Measurements from ENCODE around the gene ZBTB46.
"Not testable (repeated sequence)": the region's sequence is repeated elsewhere in the genome, so short reads cannot be mapped to it uniquely, and the experiment has no call there.

Gene ZBTB46

GRCh38 chr20:63736893-63737694 lies 94.0 kb downstream of the ZBTB46 start:
- DNase-seq (ENCODE audit: low read depth in 1 of 2, low spot score in 1 of 2) = no peak

- no peak for DNase-seq (ENCODE audit: low read depth in 1 of 2, low spot score in 1 of 2)
Measured at GRCh38 chr20:63735859-63736718, 95.0 kb downstream of the ZBTB46 start, which contains the start of gene LIME1. Gene LIME1, plus strand, starts transcription at chr20:63736664. Its CDS starts 886 bp downstream, at chr20:63737550.

DNA sequence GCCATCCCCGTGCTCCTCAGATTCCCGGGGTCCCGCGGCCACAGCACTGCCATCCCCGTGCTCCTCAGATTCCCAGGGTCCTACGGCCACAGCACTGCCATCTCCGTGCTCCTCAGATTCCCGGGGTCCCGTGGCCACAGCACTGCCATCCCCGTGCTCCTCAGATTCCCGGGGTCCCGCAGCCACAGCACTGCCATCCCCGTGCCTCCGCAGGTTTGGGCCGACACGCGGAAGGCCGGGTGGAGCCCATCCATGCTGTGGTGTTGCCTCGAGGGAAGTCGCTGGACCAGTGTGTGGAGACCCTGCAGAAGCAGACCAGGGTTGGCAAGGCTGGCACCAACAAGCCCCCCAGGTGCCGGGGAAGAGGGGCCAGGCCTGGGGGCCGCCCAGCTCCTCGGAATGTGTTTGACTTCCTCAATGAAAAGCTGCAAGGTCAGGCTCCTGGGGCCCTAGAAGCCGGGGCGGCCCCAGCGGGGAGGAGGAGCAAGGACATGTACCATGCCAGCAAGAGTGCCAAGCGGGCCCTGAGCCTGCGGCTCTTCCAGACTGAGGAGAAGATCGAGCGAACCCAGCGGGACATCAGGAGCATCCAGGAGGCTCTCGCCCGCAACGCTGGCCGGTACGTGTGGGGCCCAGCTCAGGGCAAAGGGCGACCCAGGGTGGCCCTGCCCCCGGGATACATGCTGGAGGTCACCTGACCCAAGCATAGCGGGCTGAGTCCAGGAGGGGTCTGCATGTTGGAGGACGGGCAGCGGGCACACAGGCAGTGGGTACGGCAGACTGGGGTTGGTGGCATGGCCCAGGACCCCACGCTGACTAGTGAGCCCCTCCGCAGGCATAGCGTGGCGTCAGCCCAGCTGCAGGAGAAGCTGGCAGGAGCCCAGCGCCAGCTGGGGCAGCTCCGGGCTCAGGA lies 95.9 kb downstream of the ZBTB46 start:
- no peak for DNase-seq (ENCODE audit: low read depth in 1 of 2, low spot score in 1 of 2)

DNA sequence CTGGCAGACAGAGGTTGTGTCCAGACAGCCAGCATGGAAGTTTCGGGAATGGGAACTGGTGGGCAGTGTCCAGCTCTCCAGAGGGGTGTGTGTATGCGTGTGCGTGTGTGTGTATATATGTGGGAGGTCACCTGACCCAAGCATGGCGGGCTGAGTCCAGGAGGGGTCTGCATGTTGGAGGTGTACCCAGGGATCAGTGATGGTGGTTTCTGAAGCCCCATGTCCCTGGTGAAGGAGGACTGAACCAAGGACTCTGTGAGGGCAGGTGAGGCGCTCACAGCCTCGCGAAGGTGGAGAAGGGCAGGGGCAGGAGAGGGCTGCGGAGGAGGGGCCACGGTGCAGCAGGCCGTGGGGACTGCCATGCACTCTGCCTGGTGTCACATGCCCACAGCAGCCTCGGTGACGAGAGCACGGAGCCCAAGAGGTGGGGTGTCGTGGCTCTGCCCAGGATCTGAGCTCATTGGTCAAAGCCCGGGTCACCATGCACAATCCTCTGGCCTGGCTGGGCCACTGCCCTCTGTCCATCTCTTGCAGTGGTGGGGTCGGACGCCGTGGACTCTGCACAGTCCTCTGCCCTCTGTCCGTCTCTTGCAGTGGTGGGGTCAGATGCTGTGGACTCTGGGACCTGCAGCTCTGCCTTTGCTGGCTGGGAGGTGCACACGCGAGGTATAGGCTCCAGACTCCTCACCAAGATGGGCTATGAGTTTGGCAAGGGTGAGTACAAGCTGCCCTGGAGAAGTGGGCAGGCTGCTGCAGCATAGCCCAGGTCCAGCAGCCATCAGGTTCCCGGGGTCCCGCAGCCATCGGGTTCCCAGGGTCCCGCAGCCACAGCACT lies 96.7 kb downstream of the ZBTB46 start:
- DNase-seq (ENCODE audit: low read depth in 1 of 2, low spot score in 1 of 2) = no peak

DNA sequence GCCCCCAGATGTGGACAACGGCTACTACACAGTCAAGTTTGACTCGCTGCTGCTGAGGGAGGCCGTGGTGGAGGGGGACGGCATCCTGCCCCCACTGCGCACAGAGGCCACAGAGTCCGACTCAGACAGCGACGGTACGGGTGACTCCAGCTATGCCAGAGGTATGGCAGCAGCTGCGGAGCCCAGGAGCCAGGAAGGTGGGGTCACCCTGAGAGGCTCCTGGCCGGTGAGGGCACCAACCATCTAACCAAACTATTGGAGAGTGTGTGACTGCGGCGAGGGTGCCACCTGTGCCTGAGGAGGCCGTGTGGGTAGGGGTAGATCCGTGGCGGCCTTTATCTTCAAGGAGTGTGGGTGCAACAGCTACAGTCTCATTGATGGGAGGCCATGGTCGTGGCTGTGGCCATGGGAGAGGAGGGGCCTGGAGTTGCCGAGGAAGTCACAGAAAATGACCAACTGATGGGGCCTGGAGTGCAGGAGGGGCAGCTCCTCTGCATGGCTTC lies 97.4 kb downstream of the ZBTB46 start:
- no peak for DNase-seq (ENCODE audit: low read depth in 1 of 2, low spot score in 1 of 2)

DNA sequence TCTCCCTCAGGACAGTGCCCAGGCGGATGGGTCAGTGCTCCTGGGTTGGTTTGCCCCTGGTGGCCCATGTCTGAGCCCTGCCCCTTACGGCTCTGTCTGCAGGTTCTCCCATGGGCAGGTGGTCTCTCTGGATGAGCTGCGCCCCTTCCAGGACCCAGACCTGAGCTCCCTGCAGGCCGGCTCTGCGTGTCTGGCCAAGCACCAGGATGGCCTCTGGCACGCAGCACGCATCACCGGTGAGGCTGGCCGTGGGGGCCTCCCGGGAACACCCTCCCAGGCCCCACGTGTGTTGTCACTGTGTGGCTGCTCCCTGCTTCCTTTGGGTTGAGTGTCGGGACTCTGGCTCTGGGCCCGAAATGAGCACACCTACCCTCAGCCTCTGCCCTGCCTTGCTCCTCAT lies 97.9 kb downstream of the ZBTB46 start:
- DNase-seq (ENCODE audit: low read depth in 1 of 2, low spot score in 1 of 2) = no peak

GRCh38 chr20:63732118-63733095 lies 98.7 kb downstream of the ZBTB46 start:
- no peak for DNase-seq (ENCODE audit: low read depth in 1 of 2, low spot score in 1 of 2)

DNA sequence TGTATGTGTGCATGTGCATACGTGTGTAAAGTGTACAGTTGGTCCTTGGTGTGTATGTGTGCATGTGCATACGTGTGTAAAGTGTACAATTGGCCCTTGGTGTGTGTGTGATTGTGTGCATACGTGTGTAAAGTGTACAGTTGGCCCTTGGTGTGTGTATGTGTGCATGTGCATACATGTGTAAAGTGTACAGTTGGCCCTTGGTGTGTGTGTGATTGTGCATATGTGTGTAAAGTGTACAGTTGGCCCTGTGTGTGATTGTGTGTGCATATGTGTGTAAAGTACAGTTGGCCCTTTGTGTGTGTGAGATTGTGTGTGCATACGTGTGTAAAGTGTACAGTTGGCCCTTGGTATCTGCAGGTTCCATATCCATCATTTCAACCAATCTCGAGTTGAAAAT lies 99.7 kb downstream of the ZBTB46 start:
- DNase-seq (ENCODE audit: low read depth in 1 of 2, low spot score in 1 of 2) = no peak

DNA sequence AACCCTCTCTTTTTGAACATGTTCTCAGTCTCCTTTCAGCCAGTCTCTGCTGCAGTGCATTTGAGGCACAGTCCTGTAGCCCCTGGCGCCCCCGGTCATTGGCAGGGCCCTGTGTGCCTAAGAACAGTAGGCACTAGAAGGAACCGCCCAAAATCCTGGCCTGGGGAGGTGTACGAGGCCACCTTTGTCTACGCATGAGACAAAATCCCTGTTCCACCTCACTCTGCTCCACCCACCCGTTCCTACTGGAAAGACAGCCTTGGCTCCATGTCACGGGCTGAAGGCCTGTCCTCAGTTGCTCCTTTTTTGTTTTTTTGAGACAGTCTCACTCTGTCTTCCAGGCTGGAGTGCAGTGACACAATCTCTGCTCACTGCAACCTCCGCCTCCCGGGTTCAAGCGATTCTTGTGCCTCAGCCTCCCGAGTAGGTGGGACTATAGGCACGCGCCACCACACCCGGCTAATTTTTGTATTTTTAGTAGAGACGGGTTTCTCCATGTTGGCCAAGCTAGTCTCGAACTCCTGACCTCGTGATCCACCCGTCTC lies 100.8 kb downstream of the ZBTB46 start:
- DNase-seq (ENCODE audit: low read depth in 1 of 2, low spot score in 1 of 2) = not testable (repeated sequence)

DNA sequence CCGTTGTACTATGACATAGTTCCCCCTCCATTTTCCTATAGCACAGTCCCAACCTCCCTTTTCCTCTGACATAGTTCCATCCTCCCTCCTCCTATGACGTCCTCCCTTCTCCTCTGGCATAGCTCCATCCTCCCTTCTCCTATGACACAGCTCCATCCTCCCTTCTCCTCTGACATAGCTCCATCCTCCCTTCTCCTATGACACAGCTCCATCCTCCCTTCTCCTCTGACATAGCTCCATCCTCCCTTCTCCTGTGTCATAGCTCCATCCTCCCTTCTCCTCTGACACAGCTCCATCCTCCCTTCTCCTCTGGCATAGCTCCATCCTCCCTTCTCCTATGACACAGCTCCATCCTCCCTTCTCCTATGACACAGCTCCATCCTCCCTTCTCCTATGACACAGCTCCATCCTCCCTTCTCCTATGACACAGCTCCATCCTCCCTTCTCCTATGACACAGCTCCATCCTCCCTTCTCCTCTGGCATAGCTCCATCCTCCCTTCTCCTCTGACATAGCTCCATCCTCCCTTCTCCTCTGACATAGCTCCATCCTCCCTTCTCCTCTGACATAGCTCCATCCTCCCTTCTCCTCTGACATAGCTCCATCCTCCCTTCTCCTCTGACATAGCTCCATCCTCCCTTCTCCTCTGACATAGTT lies 108.0 kb downstream of the ZBTB46 start:
- not testable (repeated sequence) for DNase-seq (ENCODE audit: low read depth in 1 of 2, low spot score in 1 of 2)

- no peak for DNase-seq (ENCODE audit: low read depth in 1 of 2, low spot score in 1 of 2)
Measured at GRCh38 chr20:63718996-63719395, 112.1 kb downstream of the ZBTB46 start.

DNA sequence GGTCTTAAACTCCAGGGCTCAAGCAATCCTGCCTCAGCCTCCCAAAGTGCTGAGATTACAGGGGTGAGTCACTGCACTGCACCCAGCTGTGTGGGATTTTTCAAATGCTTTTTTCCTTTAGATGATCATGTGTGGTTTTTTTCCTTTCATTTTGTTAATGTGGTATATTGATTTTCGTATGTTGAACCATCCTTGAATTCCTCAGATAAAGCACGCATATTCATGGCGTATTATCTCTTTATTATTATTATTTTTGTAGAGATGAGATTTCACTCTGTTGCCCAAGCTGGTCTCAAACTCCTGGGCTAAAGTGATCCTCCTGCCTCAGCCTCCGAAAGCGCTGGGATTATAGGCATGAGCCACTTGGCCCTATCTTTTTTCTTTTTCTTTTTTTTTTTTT lies 116.2 kb downstream of the ZBTB46 start:
- DNase-seq (ENCODE audit: low read depth in 1 of 2, low spot score in 1 of 2) = no peak

GRCh38 chr20:63712191-63712590 lies 118.9 kb downstream of the ZBTB46 start:
- no peak for DNase-seq (ENCODE audit: low read depth in 1 of 2, low spot score in 1 of 2)

GRCh38 chr20:63711085-63711645 lies 119.9 kb downstream of the ZBTB46 start:
- no peak for DNase-seq (ENCODE audit: low read depth in 1 of 2, low spot score in 1 of 2)

DNA sequence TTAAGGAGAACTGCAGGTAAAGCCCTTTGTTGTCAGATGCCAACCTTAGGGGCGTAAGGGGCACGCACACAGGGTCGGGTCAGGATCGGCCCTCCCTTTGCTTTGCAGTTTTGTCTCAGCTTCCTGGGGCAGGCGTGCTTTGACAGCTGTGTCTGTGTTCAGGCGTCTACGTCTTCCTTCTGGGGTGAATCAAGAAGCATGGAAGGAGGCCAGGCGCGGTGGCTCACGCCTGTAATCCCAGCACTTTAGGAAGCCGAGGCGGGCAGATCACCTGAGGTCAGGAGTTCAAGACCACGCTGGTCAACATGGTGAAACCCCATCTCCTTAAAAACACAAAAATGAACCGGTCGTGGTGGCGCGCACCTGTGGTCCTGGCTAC lies 121.9 kb downstream of the ZBTB46 start:
- DNase-seq (ENCODE audit: low read depth in 1 of 2, low spot score in 1 of 2) = no peak

DNA sequence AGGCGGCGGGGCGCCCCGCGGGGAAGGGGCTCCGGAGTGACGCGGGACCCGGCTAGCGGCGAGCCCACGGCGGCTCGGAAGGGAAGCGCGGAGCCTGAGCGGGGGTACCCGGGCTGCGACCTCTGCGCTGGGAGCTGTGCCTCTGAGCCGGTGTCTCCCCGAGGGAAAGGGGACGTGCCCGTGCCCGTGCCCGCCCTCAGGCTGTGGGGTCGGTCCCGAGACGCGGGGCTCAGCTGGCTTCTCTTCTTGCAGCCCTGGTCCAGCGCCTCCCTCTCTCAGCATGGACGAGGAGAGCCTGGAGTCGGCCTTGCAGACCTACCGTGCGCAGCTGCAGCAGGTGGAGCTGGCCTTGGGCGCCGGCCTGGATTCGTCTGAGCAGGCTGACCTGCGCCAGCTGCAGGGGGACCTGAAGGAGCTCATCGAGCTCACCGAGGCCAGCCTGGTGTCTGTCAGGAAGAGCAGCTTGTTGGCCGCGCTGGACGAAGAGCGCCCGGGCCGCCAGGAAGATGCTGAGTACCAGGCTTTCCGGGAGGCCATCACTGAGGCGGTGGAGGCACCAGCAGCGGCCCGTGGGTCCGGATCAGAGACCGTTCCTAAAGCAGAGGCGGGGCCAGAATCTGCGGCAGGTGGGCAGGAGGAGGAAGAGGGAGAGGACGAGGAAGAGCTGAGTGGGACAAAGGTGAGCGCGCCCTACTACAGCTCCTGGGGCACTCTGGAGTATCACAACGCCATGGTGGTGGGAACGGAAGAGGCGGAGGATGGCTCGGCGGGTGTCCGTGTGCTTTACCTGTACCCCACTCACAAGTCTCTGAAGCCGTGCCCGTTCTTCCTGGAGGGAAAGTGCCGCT lies 122.5 kb downstream of the ZBTB46 start:
- no peak for DNase-seq (ENCODE audit: low read depth in 1 of 2, low spot score in 1 of 2)
